Peyer's patch (tissue), 4 donors: ENCODE measurements around the gene FAM131A.

ENCODE experiments used
- POLR2A ChIP-seq, 2 donors: fragments of 450-650 bp; IDR thresholded peaks; one replicate each; pipeline ENCODE4 v1.5.1; 2017; ENCODE audit warnings: antibody characterized with exemption in 2 of 2, mild to moderate bottlenecking in 2 of 2, moderate library complexity in 2 of 2
- TF ChIP-seq, protein P1 (sequence below), 6 experiments: fragments of 450-650 bp in 4 of 6; fragments of 200-600 bp in 2 of 6; sonication (generic) in 1 of 6; IDR thresholded peaks; one replicate each; pipeline ENCODE4 v1.5.1; 2017 to 2019; ENCODE audit warnings: antibody characterized with exemption in 6 of 6, mild to moderate bottlenecking in 3 of 6, moderate library complexity in 1 of 6

DNA sequence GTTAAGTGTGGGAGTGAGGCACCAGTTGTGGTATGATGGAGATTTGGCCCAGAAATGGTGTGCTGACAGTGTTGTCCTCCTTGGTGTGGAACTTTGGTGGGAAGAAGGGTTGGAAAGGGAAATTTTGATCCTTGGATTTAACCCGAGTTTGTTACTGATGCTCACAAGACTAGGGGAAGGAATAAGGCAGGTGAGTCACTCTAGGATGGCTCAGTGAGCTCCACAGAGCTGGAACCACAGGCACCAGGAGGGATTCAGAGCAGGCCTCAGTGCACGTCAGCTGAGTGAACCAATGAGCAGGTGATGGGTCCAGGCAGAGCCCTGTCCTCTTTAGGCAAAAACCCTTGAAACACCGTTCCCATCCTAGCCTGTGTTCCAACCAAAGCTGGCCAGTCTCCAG lies 53.9 kb downstream of the FAM131A start:
- TF ChIP-seq, protein P1, sequence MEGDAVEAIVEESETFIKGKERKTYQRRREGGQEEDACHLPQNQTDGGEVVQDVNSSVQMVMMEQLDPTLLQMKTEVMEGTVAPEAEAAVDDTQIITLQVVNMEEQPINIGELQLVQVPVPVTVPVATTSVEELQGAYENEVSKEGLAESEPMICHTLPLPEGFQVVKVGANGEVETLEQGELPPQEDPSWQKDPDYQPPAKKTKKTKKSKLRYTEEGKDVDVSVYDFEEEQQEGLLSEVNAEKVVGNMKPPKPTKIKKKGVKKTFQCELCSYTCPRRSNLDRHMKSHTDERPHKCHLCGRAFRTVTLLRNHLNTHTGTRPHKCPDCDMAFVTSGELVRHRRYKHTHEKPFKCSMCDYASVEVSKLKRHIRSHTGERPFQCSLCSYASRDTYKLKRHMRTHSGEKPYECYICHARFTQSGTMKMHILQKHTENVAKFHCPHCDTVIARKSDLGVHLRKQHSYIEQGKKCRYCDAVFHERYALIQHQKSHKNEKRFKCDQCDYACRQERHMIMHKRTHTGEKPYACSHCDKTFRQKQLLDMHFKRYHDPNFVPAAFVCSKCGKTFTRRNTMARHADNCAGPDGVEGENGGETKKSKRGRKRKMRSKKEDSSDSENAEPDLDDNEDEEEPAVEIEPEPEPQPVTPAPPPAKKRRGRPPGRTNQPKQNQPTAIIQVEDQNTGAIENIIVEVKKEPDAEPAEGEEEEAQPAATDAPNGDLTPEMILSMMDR (IDR thresholded peaks at IDR 0.05): no peak
- no peak for TF ChIP-seq POLR2A (IDR thresholded peaks at IDR 0.05)
